Suprapubic skin (tissue), 4 donors: ENCODE results near the gene SLC2A4RG.

Source experiments
- CTCF ChIP-seq, 2 donors: fragments of 200-600 bp in 1 of 2; fragments of 450-650 bp in 1 of 2; sonication (generic) in 1 of 2; IDR thresholded peaks; one replicate each; pipeline ENCODE4 v1.5.1; 2016 to 2019; ENCODE audit warnings: antibody characterized with exemption in 2 of 2, mild to moderate bottlenecking in 1 of 2, moderate library complexity in 1 of 2
- EP300 ChIP-seq: sonication (generic); formaldehyde crosslinking; IDR thresholded peaks from one replicate; pipeline ENCODE4 v1.6.1; 2017; ENCODE audit warnings: antibody characterized with exemption
- POLR2A ChIP-seq, 2 donors: fragments of 450-650 bp; IDR thresholded peaks; one replicate each; pipeline ENCODE4 v1.6.1; 2017; ENCODE audit warnings: antibody characterized with exemption in 2 of 2, mild to moderate bottlenecking in 2 of 2, moderate library complexity in 2 of 2
- POLR2AphosphoS5 ChIP-seq, 3 donors: sonication (generic); formaldehyde crosslinking; IDR thresholded peaks; one replicate each; pipeline ENCODE4 v1.6.1; 2017; ENCODE audit warnings: antibody characterized with exemption in 3 of 3

- TF ChIP-seq CTCF (IDR thresholded peaks at IDR 0.05) = no peak
- TF ChIP-seq POLR2AphosphoS5 (IDR thresholded peaks at IDR 0.05) = no peak
- no peak for TF ChIP-seq EP300
- TF ChIP-seq POLR2A (IDR thresholded peaks at IDR 0.05) = no peak
These were observed 49.3 kb upstream of the SLC2A4RG start for GRCh38 chr20:63690003-63690897.
